GM19463 (cell line): ENCODE results near the gene ABCA13.

Experiments
- ATAC-seq: cut with Tn5 transposase; IDR thresholded peaks from one replicate; pipeline ENCODE4 v1.9.1; 2021; ENCODE audit warnings: mild to moderate bottlenecking, moderate library complexity; ENCODE audit not compliant: unreplicated experiment

Gene ABCA13

DNA sequence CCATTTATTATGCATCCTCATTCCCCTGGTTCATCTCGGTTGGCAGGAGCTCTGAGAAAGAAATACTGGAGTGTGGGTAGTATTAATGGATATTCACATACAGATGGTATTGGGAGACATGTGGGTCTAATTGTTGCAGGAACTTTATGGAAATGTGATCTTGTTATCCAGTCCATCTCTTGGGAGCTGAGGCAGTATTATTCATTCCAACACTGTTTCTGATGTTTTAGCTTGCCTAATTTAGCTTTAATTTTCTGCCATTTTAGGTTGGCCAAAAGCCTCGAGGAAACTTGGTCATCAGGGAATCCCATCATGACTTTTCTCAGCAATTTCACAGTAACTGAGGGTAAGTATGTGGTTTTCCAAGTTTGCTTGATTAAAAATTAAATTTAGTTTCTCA is 125.7 kb downstream of the ABCA13 start:
- no peak for ATAC-seq

DNA sequence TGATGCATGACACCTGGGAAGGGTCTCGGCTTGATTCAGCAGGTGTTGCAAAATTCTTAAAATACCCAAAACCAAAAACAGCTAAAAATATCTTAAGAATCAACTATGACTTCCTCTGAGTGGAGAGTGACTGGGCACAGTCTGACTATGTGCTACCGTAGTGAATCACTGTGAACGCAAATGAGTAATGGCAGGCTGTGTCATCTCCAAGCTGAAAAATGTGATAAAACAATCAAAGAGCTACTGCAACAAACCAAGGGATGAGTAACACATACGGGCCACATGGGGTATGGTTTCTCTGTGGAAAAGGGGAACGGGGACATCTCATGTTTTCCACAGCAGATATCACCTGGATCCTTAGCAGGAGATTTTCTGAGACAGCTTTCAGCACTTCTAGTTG is 127.5 kb downstream of the ABCA13 start:
- ATAC-seq: peak; percentile 82

DNA sequence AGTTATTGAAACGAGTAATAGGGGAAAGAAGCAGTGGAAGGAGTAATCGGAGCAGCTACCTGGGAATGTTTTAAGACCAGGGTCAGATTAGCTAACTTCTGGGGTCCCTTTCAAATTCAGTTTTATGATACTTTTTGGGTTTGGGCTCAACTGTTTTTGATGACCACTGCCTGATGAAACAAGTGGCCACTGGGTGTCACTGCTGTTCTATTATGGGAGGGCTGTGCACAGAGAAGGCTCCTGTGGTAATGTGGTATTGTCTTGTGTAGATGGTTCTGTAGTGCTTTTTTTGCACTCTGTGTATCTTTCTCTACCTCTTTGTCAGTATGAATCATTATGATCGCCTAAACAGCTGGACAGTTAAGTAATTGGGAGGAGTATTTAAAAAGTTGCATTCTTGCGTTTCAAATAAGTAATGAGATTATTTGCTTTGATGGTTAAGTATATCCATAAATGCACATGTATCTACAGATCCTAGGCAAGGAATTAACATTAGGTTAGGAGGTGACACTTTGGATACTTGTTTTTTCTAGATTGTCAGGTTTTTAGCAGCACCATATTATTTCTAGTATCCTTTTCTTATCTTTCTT is 128.4 kb downstream of the ABCA13 start:
- peak; percentile 83 for ATAC-seq

DNA sequence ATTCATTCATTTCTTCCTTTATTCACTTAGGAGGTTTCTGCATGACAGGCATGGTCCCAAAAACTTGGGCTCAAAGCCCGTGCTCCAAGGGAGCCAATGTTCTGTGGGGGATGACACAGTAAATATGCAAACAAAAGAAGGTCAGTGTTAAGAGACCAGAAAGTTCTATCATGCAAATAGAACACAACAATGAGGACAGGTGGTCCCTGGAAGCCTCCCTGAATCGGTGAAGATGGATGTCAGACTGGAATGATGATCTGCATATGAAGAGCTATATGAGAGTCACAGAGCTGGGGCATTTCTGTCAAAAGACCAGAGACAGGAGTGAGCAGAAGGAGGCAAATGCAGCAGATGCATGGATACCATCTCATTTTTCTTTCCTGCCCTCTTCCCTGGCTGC is 129.0 kb downstream of the ABCA13 start:
- no peak for ATAC-seq

DNA sequence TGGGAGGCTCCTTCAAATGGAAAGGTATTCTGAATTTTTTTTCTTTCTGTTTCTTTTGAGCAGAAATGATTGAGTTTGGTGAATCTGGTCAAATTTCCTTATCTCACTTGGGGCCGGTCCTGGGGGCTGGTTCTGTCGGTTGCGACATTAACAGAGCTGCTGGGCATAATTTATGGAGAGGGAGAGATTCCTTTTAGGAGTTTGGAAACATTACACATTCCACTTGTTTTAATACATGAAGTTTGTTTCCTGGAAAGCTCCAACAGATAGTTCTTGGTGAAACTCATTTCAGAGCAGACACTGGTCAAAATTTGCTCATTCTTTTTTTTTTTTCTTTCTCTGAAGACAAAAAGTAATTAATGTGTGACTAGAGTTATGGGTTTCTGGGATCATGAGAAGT is 129.9 kb downstream of the ABCA13 start:
- ATAC-seq: no peak

DNA sequence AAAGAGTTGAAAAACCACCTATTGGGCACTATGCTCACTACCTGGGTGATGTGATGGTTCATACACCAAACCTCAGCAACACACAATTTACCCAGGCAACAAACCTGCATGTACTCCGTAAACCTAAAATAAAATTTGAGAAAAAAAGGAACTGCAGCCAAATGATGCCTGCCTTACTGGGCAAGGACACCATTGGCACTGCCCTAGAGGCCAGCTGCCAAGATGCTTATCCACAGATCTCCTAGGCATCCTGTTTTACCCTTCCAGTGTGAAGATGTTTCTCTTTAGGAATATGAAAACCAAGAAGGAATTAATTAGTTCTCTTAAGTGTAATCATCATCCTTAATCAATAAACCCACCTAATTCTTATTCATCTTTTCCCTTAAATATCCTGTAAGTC is 133.4 kb downstream of the ABCA13 start:
- no peak for ATAC-seq

DNA sequence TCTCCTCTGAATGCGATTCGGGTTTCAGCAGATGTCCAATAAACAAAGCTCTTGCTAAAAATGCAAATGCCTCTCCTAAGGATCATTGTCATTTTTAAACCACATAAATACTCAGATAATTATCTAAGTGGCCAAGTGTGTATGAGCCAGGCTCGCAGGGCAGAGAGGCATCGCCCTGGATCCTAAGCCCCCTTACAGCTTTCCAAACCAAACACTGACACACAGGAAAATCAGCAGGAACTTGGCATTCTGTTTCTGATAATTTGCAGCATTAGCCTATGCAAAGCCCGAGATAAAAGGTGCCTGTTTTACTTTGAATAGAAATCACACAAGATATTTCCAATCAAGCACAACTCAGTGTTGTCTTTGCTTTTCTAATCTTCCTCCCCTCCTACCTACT is 134.4 kb downstream of the ABCA13 start:
- no peak for ATAC-seq

DNA sequence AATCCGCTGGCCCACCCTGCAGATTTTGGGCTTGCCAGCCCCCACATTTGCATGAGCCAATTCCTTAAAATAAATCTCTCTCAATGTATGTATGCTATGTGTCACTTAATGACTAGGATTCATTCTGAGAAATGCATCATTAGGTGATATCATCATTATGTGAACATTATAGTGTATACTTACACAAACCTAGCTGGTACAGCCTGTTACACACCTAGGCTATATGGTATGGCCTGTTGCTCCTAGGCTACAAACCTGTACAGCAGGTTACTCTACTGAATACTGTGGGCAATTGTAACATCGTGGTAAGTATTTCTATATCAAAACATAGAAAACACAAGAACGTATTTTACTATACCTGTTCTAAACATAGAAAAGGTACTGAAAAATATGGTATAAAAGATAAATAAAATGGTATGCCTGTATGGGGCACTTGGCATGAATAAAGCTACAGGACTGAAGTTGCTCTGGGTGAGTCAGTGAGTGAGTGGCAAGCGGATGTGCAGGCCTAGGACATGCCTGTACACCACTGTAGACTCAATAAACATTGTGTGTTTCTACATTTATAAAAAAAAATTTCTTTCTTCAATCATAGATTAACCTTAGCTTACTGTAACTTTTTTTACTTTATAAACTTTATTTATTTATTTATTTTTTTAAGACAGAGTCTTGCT is 135.9 kb downstream of the ABCA13 start:
- no peak for ATAC-seq

DNA sequence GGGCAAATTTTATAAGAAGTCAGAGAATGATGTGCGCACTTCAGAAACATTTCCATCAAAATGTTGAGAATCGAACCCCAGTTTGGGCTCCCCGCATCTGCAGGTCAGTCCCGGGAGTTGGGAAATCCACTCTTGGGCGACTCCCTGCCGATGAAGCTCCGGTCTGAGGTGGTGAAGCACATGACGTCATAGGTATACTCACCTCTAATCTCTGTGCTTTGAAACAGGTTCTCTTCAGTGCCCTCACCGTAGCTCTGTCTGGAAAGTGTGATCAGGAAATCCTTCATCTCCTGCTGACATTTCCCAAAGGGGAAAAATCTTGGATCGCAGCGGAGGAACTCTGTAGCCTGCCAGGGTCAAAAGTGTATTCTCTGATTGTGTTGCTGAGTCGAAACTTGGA is 138.5 kb downstream of the ABCA13 start:
- ATAC-seq: no peak

DNA sequence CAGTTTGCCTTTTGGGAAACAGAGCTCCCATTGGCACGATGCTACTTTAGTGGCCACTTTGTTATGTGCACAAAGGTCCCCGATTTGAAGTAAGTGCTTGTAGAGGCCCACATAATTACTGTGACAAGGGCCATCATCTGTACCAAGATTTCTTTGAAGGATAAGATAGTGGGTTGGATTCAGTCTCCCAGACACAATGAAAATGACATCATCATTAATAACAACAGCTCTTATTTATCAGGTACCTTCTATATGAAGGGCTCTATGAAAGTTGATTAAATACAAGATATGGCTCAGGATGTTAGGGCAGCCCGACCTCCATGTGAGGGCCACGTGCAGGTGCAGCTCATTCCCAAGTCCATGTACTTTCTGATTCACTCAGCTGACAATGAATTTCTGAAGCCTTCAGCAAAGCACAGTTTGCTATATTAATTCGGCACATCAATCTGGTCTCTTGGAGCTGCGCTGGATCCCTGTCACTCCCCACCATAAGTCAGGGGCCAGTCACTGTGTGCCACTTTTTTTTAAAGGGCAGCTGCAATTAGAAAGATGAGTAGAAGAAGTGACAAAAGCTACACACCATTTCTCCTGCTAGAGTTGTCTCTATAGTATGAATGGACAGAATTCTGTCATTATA is 140.3 kb downstream of the ABCA13 start:
- no peak for ATAC-seq

DNA sequence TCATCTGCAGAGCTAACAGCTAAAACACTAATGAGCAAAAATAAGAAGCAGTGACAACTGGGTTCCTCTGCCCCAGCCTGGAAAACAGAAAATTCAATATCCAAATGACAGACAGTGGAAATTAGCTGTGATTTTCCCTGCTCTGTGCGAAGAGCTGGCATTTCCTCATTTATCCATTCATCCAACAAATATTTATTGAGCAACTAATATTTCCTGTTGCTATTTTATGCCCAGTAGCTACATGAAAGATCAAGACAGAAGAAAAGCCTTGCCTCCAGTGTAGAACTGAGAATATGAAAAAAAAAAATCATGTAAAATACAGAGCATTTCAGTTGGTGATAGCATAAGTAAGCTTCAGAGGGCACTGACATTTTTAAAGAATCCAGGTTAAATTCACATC is 140.9 kb downstream of the ABCA13 start:
- no peak for ATAC-seq

DNA sequence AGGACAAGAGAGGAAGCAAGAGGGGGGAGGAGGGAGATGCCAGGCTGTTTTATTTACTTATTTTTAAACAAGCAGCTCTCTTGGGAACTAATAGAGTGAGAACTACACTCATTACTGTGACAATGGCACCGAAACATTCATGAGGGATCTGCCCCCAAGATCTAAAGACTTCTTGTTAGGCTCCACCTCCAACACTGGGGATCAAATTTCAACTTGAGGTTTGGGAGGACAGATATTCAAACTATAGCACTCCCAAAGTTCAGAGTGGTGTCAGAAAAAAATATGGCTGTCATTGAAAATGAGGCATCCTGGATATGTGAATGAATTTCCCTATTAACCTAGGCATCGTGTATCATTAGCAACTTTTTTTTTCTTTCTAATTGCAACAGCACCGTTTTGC is 145.5 kb downstream of the ABCA13 start:
- ATAC-seq: no peak

DNA sequence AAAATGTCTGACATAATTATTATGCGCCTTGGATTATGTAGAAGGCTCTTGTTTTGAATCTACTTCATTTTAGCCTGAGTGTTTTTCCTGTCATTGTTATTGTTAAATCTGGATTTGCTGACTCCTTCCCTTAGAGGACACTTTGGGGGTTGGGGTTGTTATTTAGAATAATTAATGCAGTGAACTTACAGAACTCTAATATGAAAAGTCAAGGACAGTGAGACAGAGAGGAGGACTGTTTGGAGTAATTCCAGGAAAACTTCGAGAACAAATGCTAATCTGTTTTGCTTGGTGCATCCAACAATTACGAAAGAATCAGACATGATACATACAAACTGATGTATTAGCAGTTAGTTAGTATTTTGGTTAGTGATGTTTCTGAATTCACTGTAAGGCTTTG is 146.1 kb downstream of the ABCA13 start:
- ATAC-seq: no peak

DNA sequence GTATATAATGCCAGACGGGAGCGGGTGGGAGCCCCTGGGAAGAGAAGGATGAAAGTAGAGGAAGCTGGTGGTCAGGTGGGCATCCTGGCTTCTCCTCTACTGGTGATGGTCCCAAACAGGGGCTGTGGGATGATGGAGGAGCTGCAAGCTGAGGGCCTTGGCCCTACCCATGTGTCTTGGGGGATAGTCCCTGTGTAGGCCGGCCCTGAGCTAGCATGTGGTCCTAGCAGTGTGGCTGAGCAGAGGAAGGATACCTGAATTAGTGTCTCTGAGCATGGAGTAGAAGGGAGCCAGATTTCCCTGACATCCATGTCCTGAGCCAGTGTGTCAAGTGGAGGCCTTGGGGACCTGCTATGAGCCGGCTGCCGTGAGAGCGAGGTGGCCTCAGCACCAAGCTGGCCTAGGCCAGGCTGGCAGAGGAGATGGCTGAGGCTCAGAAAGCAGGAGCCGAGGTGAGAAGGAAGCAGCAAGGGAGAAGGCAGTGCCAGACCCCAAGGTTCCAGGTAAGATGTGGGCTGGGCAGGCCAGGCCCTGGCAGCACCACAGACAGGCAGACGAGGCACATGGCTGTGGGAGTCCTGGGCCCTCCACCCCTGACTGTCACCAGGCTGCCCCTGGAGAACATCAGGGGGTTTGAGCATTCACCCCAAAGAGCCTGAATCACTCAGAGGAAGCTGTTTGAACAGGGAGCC is 150.2 kb downstream of the ABCA13 start:
- ATAC-seq: no peak

DNA sequence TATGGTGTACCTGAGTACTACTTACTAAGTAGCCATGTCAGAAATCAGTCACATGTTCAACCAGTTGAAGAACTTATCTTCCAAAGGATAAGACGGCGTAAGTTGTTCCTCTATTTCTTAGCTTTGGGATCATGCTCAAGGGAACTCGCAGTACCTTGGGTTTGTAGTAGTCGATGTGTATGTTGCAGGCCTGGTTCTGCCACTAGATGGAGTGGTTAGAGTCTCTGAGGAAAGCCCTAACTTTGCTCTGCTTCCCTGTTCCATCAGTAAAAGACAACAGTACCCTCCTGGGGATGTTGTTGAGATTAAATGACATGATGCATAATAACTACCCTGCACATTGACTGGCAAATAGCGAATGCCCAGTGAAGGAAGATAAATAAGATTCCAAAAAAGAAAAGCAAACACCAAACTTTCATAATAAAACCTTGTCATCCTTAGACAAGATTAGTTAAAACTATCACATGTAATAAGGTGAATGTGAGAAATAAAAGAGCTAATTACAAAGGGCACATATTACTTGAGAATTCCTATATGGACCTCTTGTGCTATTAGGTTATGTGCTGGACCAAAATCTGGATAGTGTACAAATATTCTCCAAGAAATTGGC is 165.9 kb downstream of the ABCA13 start:
- no peak for ATAC-seq

DNA sequence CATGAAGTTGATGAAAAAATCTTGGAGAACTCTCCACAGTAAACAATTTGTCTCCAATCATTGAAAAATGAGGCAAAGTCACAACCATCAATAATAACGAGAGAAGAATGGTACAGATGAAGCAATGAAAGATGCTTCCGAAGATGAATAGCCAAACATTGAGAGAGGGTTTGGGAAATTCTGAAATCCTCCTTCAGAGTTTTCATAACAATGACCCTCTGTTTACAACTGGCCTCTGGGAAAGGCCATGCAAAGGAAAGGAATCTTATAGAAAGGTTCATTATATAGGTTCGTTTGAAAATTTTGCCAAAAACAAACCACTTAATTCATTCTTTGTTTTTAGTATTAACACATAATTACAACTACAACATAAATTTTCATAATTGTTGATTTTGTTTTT is 166.5 kb downstream of the ABCA13 start:
- no peak for ATAC-seq

DNA sequence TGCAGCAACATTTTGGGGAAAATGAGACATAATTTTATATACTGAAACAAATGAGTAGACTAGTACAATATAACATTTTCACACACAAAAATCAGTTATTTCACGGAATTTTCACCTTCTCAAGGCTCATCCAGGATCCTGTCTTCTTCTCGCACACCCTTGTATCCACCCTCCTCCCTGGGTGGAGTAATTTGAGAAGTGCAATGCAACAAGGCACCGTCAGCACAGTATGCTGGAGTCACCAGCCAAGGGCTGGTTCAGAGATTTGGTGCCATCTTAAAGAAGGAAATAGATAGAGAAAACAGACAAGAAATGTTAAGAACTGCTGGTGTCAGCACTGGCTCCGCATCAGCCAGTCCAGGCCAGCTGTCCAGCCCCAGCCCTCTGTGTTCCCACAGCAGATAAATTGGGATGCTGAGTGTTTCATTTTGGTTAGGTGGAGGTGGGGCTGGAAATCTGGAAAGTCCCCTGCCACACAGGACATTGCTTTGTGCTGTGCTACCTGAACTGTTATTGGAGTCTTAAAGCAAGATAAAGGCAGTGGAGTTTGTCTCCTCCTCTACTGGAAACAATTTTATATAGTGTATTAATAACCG is 176.1 kb downstream of the ABCA13 start:
- ATAC-seq: no peak

DNA sequence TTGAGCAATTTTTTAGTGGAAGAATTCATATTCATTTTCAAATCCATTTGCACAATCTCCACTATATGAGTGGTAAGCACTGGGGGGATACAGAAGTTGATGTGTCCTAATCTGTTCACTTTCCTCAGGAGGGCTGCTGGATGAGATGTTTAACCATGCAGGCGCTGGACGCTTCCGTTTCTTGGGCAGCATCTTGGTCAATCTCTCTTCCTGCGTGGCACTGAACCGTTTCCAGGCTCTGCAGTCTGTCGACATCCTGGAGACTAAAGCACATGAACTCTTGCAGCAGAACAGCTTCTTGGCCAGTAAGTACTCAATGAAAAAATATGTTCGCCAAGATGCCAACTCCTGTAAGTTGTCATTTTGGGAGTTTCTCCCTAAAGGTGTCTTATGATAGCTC is 179.3 kb downstream of the ABCA13 start:
- no peak for ATAC-seq

DNA sequence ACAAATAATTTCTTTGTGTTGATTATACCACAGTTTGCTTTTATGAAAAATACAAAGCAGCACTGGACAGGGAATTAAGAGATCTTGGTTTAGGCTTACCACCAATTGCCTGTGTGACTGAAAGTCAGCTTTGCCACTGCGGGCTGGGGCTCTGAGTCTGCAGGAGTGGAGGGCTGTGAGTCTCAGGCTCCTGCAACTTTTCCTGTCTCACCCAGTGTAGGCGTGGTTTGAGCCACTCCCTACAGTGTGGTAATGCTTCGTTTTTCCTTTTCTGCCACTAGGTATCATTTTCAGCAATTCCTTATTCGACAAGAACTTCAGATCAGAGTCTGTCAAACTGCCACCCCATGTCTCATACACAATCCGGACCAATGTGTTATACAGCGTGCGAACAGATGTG is 180.6 kb downstream of the ABCA13 start:
- ATAC-seq: no peak

DNA sequence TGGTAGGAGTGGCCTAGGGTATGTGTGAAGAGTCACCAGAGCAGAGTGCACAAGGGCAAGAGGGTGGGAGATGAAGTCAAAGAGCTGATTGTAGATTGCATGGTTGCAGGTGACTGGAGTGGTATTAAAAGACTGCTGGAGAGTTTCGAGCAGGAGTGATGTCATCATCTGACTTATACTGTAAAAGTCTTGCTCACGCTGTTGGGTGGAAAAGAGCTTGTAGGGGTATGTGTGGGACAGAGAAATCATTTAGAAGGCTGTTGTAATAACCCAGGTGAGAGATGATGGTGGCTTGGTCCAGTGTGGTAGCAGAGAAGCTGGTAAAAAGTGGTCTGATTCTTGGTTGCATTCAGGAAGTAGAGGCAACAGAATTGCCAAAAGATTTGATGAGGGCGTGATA is 184.1 kb downstream of the ABCA13 start:
- no peak for ATAC-seq

DNA sequence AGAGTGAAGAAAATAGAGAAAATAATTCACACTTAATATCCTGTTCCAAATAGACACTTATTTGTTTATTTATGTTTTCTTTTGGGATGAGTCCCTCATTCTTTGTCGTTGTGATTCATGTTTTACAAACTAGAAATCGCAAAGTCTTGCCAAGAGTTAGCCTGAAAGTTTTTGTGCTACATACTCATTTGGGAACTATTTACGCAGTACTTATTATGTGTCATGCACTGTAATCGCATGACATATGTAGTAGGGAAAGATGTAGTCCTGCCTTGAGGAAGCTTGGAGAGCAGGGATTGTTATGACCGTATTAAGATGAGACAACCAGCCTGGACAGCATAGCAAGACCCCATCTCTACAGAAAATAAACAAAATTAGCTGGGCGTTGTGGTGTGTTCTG is 189.3 kb downstream of the ABCA13 start:
- ATAC-seq: no peak
